Measurements from ENCODE around the gene TMC3.

Gene TMC3

GRCh38 chr15:81378443-81378842 is 4.4 kb upstream of the TMC3 start:
- Histone ChIP-seq H3K4me3 (ENCODE audit: low read length) (no peak overlapping the region), H3K4me1 (ENCODE audit: insufficient read depth, low read length) (no peaks in the 10 kb centered on the region), H3K36me3 (ENCODE audit: insufficient read depth, low read length) (no peaks in the 10 kb centered on the region), H2AFZ (ENCODE audit: low read depth, low read length) (no peak overlapping the region), H3K9me3 (ENCODE audit: low read length) (no peaks in the 10 kb centered on the region), H3K27me3 (ENCODE audit: insufficient read depth, low read length) (no peaks in the 10 kb centered on the region)

GRCh38 chr15:81377871-81378270 is 3.9 kb upstream of the TMC3 start:
- Histone ChIP-seq H3K36me3 (ENCODE audit: insufficient read depth, low read length) (no peaks in the 10 kb centered on the region), H3K27me3 (ENCODE audit: insufficient read depth, low read length) (no peaks in the 10 kb centered on the region), H2AFZ (ENCODE audit: low read depth, low read length) (no peak overlapping the region), H3K4me1 (ENCODE audit: insufficient read depth, low read length) (no peaks in the 10 kb centered on the region), H3K9me3 (ENCODE audit: low read length) (no peaks in the 10 kb centered on the region), H3K4me3 (ENCODE audit: low read length) (no peak overlapping the region)

- Histone ChIP-seq H3K4me1 (ENCODE audit: insufficient read depth, low read length) (no peaks in the 10 kb centered on the region), H3K9me3 (ENCODE audit: low read length) (no peaks in the 10 kb centered on the region), H2AFZ (ENCODE audit: low read depth, low read length) (no peak overlapping the region), H3K27me3 (ENCODE audit: insufficient read depth, low read length) (no peaks in the 10 kb centered on the region), H3K36me3 (ENCODE audit: insufficient read depth, low read length) (no peaks in the 10 kb centered on the region), H3K4me3 (ENCODE audit: low read length) (no peak overlapping the region)
Observed at GRCh38 chr15:81376231-81376630, 2.2 kb upstream of the TMC3 start.

DNA sequence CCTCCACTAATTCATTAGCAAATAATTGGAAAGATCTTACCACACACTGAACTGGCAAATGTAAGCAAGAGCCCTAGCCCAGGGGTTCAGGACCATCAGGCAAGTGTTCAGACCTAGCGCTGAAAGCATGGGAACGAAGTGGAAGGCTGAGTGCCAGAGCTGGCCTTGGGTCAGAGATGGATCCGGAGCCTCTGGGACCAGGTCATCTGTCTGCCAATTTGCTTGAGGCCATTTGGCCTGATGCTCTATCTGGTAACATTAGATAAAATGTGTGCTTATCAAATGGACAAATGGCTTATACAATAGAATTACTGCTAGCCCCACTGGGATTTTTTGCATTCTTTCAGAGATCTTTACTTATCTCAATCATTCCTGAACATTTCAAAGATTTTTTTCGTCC is 1.4 kb upstream of the TMC3 start:
- Histone ChIP-seq H3K36me3 (ENCODE audit: insufficient read depth, low read length) (no peaks in the 10 kb centered on the region), H3K9me3 (ENCODE audit: low read length) (no peaks in the 10 kb centered on the region), H2AFZ (ENCODE audit: low read depth, low read length) (no peak overlapping the region), H3K27me3 (ENCODE audit: insufficient read depth, low read length) (no peaks in the 10 kb centered on the region), H3K4me1 (ENCODE audit: insufficient read depth, low read length) (no peaks in the 10 kb centered on the region), H3K4me3 (ENCODE audit: low read length) (no peak overlapping the region)

GRCh38 chr15:81373176-81373575 is 837 bp downstream of the TMC3 start:
- H3K4me3 ChIP-seq (ENCODE audit: low read length): no peak overlapping the region
- no peaks in the 10 kb centered on the region for H3K36me3 ChIP-seq (ENCODE audit: insufficient read depth, low read length)
- no peak overlapping the region for H2AFZ ChIP-seq (ENCODE audit: low read depth, low read length)
- H3K4me1 ChIP-seq (ENCODE audit: insufficient read depth, low read length): no peaks in the 10 kb centered on the region
- H3K27me3 ChIP-seq (ENCODE audit: insufficient read depth, low read length): no peaks in the 10 kb centered on the region
- no peaks in the 10 kb centered on the region for H3K9me3 ChIP-seq (ENCODE audit: low read length)

- no peaks in the 10 kb centered on the region for H3K4me1 ChIP-seq (ENCODE audit: insufficient read depth, low read length)
- no peaks in the 10 kb centered on the region for H3K9me3 ChIP-seq (ENCODE audit: low read length)
- H3K36me3 ChIP-seq (ENCODE audit: insufficient read depth, low read length): no peaks in the 10 kb centered on the region
- H2AFZ ChIP-seq (ENCODE audit: low read depth, low read length): no peak overlapping the region
- no peak overlapping the region for H3K4me3 ChIP-seq (ENCODE audit: low read length)
- no peaks in the 10 kb centered on the region for H3K27me3 ChIP-seq (ENCODE audit: insufficient read depth, low read length)
Observed at GRCh38 chr15:81372575-81372974, 1.4 kb downstream of the TMC3 start.

- Histone ChIP-seq H2AFZ (ENCODE audit: low read depth, low read length) (no peak overlapping the region), H3K27me3 (ENCODE audit: insufficient read depth, low read length) (no peaks in the 10 kb centered on the region)
Observed at GRCh38 chr15:81363718-81364500, 10.1 kb downstream of the TMC3 start.

DNA sequence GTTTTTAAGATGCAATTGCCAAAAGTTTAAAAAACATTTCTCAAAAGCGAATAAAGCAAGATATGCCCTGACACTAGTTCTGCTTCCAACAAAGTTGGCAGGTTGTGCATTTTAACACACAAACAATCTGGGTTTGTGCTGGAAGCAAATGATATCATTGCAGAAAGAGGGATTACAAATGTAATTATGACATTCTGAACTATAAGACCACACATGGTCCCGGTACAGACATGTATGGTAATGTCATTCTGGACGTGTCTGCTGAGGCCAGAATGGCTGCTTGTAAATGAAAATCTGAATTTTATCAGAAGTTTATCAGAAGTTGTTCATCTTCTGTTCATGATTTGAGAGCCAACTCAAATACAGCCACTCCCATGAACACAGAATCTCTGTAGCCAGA is 10.7 kb downstream of the TMC3 start:
- Histone ChIP-seq H3K9me3 (ENCODE audit: low read length) (no peaks in the 10 kb centered on the region), H3K27me3 (ENCODE audit: insufficient read depth, low read length) (no peaks in the 10 kb centered on the region), H3K4me3 (ENCODE audit: low read length) (no peak overlapping the region), H2AFZ (ENCODE audit: low read depth, low read length) (no peak overlapping the region), H3K4me1 (ENCODE audit: insufficient read depth, low read length) (no peaks in the 10 kb centered on the region), H3K36me3 (ENCODE audit: insufficient read depth, low read length) (no peaks in the 10 kb centered on the region)

More at GRCh38 chr15:81363718-81364500, 10.1 kb downstream of the TMC3 start:
- H3K4me3 ChIP-seq (ENCODE audit: low read length): no peak overlapping the region
- no peaks in the 10 kb centered on the region for H3K4me1 ChIP-seq (ENCODE audit: insufficient read depth, low read length)
- no peaks in the 10 kb centered on the region for H3K9me3 ChIP-seq (ENCODE audit: low read length)
- H3K36me3 ChIP-seq (ENCODE audit: insufficient read depth, low read length): no peaks in the 10 kb centered on the region

GRCh38 chr15:81362790-81363189 is 11.2 kb downstream of the TMC3 start:
- Histone ChIP-seq H2AFZ (ENCODE audit: low read depth, low read length) (no peak overlapping the region), H3K4me3 (ENCODE audit: low read length) (no peak overlapping the region), H3K4me1 (ENCODE audit: insufficient read depth, low read length) (no peaks in the 10 kb centered on the region), H3K9me3 (ENCODE audit: low read length) (no peaks in the 10 kb centered on the region), H3K36me3 (ENCODE audit: insufficient read depth, low read length) (no peaks in the 10 kb centered on the region), H3K27me3 (ENCODE audit: insufficient read depth, low read length) (no peaks in the 10 kb centered on the region)

GRCh38 chr15:81361891-81362290 is 12.1 kb downstream of the TMC3 start:
- no peak overlapping the region for H3K4me3 ChIP-seq (ENCODE audit: low read length)
- H3K27me3 ChIP-seq (ENCODE audit: insufficient read depth, low read length): no peaks in the 10 kb centered on the region
- no peaks in the 10 kb centered on the region for H3K4me1 ChIP-seq (ENCODE audit: insufficient read depth, low read length)
- no peaks in the 10 kb centered on the region for H3K9me3 ChIP-seq (ENCODE audit: low read length)
- H3K36me3 ChIP-seq (ENCODE audit: insufficient read depth, low read length): no peaks in the 10 kb centered on the region
- no peak overlapping the region for H2AFZ ChIP-seq (ENCODE audit: low read depth, low read length)

- Histone ChIP-seq H3K9me3 (ENCODE audit: low read length) (no peaks in the 10 kb centered on the region), H2AFZ (ENCODE audit: low read depth, low read length) (no peak overlapping the region), H3K4me1 (ENCODE audit: insufficient read depth, low read length) (no peaks in the 10 kb centered on the region), H3K36me3 (ENCODE audit: insufficient read depth, low read length) (no peaks in the 10 kb centered on the region), H3K4me3 (ENCODE audit: low read length) (no peak overlapping the region), H3K27me3 (ENCODE audit: insufficient read depth, low read length) (no peaks in the 10 kb centered on the region)
Observed at GRCh38 chr15:81360491-81360890, 13.5 kb downstream of the TMC3 start.

- Histone ChIP-seq H3K36me3 (ENCODE audit: insufficient read depth, low read length) (no peaks in the 10 kb centered on the region), H2AFZ (ENCODE audit: low read depth, low read length) (no peak overlapping the region), H3K4me1 (ENCODE audit: insufficient read depth, low read length) (no peaks in the 10 kb centered on the region), H3K4me3 (ENCODE audit: low read length) (no peak overlapping the region), H3K9me3 (ENCODE audit: low read length) (no peaks in the 10 kb centered on the region), H3K27me3 (ENCODE audit: insufficient read depth, low read length) (no peaks in the 10 kb centered on the region)
Observed at GRCh38 chr15:81358248-81358647, 15.8 kb downstream of the TMC3 start.

GRCh38 chr15:81357180-81357686 is 16.8 kb downstream of the TMC3 start:
- Histone ChIP-seq H3K27me3 (ENCODE audit: insufficient read depth, low read length) (no peaks in the 10 kb centered on the region), H3K4me3 (ENCODE audit: low read length) (no peak overlapping the region)

DNA sequence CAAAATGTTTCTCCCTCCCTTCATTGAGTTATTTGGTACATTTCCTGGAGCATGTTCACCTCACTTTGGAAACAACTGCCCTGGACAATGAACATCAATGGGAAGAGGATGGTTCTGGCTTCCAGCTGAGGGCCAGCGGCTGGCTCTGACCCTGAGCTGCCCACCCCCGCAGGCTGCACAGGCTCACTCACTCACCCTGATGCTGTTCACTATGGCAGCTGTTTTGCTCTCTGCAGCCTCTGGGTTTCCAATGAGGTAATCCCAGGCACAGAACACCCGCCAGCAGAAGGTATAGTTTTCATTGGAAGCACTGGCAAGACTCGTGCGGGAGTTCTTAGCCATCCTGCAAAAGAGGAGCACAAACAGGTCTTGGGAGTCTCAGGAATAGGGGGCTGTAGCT is 17.8 kb downstream of the TMC3 start:
- H2AFZ ChIP-seq (ENCODE audit: low read depth, low read length): no peak overlapping the region
- no peaks in the 10 kb centered on the region for H3K4me1 ChIP-seq (ENCODE audit: insufficient read depth, low read length)
- H3K27me3 ChIP-seq (ENCODE audit: insufficient read depth, low read length): no peaks in the 10 kb centered on the region
- H3K36me3 ChIP-seq (ENCODE audit: insufficient read depth, low read length): no peaks in the 10 kb centered on the region
- no peak overlapping the region for H3K4me3 ChIP-seq (ENCODE audit: low read length)
- H3K9me3 ChIP-seq (ENCODE audit: low read length): no peaks in the 10 kb centered on the region

More at GRCh38 chr15:81357180-81357686, 16.8 kb downstream of the TMC3 start:
- no peaks in the 10 kb centered on the region for H3K36me3 ChIP-seq (ENCODE audit: insufficient read depth, low read length)
- no peaks in the 10 kb centered on the region for H3K4me1 ChIP-seq (ENCODE audit: insufficient read depth, low read length)
- no peaks in the 10 kb centered on the region for H3K9me3 ChIP-seq (ENCODE audit: low read length)
- H2AFZ ChIP-seq (ENCODE audit: low read depth, low read length): no peak overlapping the region

Measured in neuron (in vitro differentiated cells).